Left lung (tissue), 10 donors: ENCODE data around the gene SRD5A2. TPM values are rescaled to one million over a fixed set of nuclear protein-coding genes. Genes with fewer than 3 reads are reported as not detected.

Source experiments
- ATAC-seq: fragments of 200-7000 bp; cut with Tn5 transposase; one replicate; pipeline ENCODE4 v1.9.1; 2020; ENCODE audit warnings: moderate library complexity
- DNase-seq, 4 donors: peaks; one replicate each; pipeline ENCODE4 v3.0.0-alpha.2; 2013 to 2020
- H3K27ac ChIP-seq, 2 donors: fragments of 200-600 bp; sonication (generic) in 1 of 2; one replicate each; pipeline versions ENCODE4 v1.5.0 to v1.8.0; 2020 to 2021
- H3K27me3 ChIP-seq, 2 donors: fragments of 200-600 bp; sonication (generic) in 1 of 2; one replicate each; pipeline versions ENCODE4 v1.5.0 to v1.8.0; 2020 to 2021
- H3K36me3 ChIP-seq, 2 donors: fragments of 200-600 bp; sonication (generic) in 1 of 2; one replicate each; pipeline versions ENCODE4 v1.5.0 to v1.8.0; 2020 to 2021
- H3K4me1 ChIP-seq, 2 donors: fragments of 200-600 bp; one replicate each; pipeline ENCODE4 v1.8.0; 2021
- H3K4me3 ChIP-seq, 2 donors: fragments of 200-600 bp; sonication (generic) in 1 of 2; one replicate each; pipeline versions ENCODE4 v1.5.0 to v1.8.0; 2020 to 2021; ENCODE audit warnings: mild to moderate bottlenecking in 1 of 2
- H3K9me3 ChIP-seq, 2 donors: fragments of 200-600 bp; sonication (generic) in 1 of 2; one replicate each; pipeline versions ENCODE4 v1.5.0 to v1.8.0; 2020 to 2021
- CTCF ChIP-seq, 2 donors: fragments of 200-600 bp; sonication (generic) in 1 of 2; IDR thresholded peaks; one replicate each; pipeline versions ENCODE4 v1.5.0 to v1.8.0; 2021; ENCODE audit warnings: antibody characterized with exemption in 2 of 2
- intact Hi-C, 2 donors: fragments of 100-400 bp; cut with DNase I; formaldehyde crosslinking; loops; one replicate each; pipeline versions ENCODE4 v1.11.2 to v1.14.2; 2022
- polyA plus RNA-seq, 6 donors: library from polyadenylated mRNA; unstranded; fragments of 120-200 nt; gene quantifications; one replicate each; pipeline ENCODE4 v1.2.1, GENCODE V29; 2013; ENCODE audit not compliant: insufficient read length in 6 of 6
- total RNA-seq, 2 donors: library from RNA; stranded (reverse); fragmentation: NEBNext Ultra II Directional; extraction: Animal tissue kit (Norgen Biotek cat#: 25700); gene quantifications; one replicate each; pipeline ENCODE4 v1.2.1, GENCODE V29; 2021
- donor health status: DM: no; HTN: yes; CAD: no.
- donor health status: DM: no; HTN: no; CAD: no.

SRD5A2 gene
- total and polyA plus RNA-seq, 8 donors = 0.04 to 0.99 (median 0.46) TPM

DNA sequence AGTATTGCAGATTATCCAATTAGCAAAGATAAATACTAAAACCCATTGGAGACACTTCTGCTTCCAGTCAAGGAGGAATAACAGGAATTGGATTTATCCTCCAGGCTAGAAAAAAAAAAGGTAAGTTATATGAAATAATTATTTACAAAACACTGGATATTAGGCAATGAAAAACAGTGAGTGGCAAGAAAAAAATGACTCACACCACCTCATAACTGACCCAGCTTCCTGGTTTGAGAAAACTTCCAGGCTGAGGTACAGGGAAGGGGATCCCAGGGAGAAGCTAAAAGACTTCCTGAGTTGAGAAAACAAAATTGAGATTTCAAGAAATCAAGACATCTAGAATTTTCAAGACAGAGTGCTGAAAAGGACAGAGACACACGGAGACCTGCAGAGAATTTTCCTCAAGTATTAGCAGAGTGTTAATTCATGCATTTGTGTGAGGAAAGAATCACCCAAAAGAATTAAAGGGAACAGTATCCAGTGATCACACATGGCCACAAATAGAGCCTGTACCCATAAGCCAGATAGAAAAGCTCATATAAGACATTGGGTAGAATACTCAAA, 17.4 kb downstream of the SRD5A2 start:
- no peaks in the 10 kb centered on the region for H3K27me3 ChIP-seq
- H3K9me3 ChIP-seq = no peaks in the 10 kb centered on the region
- no peak overlapping the region for H3K4me3 ChIP-seq
- TF ChIP-seq CTCF (IDR thresholded peaks at IDR 0.05) = no peak
- ATAC-seq = no peak
- H3K4me1 ChIP-seq = no peaks in the 10 kb centered on the region
- H3K27ac ChIP-seq = no peak overlapping the region
- DNase-seq = no peak
- intact Hi-C loops = no loop called here
- H3K36me3 ChIP-seq = no peaks in the 10 kb centered on the region

GRCh38 chr2:31561823-31562222, 18.9 kb downstream of the SRD5A2 start:
- Histone ChIP-seq H3K36me3 (no peaks in the 10 kb centered on the region), H3K4me3 (no peak overlapping the region), H3K27ac (no peak overlapping the region), H3K27me3 (no peaks in the 10 kb centered on the region), H3K4me1 (no peaks in the 10 kb centered on the region), H3K9me3 (no peaks in the 10 kb centered on the region)
- no peak for TF ChIP-seq CTCF (IDR thresholded peaks at IDR 0.05)
- ATAC-seq = peak; percentile 39
- intact Hi-C loops = no loop called here
- DNase-seq = no peak

DNA sequence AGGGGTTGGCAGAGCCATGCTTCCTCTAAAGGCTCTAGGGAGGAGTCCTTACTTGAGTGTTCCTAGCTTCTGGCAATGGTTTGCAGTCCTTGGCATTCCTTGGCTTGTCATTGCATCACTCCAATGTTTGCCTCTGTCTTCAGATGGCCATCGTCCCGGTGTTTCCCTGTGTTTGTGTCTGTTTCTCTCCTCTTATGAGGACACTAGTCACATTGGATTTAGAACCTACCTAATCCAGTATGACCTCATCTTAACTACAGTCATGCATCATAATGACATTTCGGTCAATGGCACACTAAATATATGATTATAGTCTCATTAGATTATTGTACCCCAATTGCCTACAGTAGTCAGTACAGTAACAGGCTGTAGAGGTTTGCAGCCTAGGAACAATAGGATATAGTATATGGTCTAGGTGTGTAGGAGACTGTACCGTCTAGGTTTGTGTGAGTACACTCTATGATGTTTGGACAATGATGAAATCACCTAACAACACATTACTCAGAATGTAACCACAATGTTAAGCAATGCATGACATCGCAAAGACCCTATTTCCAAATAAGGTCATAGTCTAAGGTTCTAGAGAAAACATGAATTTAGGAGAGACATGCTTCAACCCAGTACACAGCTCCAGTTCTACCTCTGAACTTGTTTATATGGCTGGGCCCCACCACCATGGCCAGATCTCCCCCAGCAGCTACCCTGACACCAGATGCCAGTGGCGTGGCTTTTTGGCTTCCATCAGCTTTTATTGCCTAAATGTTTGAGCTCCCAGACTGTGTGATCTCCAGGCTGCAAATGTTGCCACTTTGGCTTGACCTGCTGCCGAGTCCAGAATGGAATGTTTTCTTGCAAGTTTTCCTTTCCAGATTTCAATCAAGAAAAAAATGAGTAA, 22.1 kb downstream of the SRD5A2 start:
- Histone ChIP-seq H3K27ac (no peak overlapping the region), H3K9me3 (peaks cover 0 to 18% of the 10 kb centered on the region in 2 donors), H3K4me1 (no peaks in the 10 kb centered on the region), H3K27me3 (no peaks in the 10 kb centered on the region), H3K4me3 (no peak overlapping the region), H3K36me3 (no peaks in the 10 kb centered on the region)
- ATAC-seq (peak; percentile 82), DNase-seq (peak in 2 of 4 donors; percentile 9 to 32)
- no peak for TF ChIP-seq CTCF (IDR thresholded peaks at IDR 0.05)
- intact Hi-C loops = no loop called here

GRCh38 chr2:31556940-31557339, 23.8 kb downstream of the SRD5A2 start:
- Histone ChIP-seq H3K27me3 (no peaks in the 10 kb centered on the region), H3K9me3 (peaks cover 0 to 32% of the 10 kb centered on the region in 2 donors), H3K36me3 (no peaks in the 10 kb centered on the region), H3K27ac (no peak overlapping the region), H3K4me1 (no peaks in the 10 kb centered on the region), H3K4me3 (no peak overlapping the region)
- TF ChIP-seq CTCF (IDR thresholded peaks at IDR 0.05) = no peak
- intact Hi-C loops = no loop called here
- no peak for DNase-seq
- no peak for ATAC-seq

DNA sequence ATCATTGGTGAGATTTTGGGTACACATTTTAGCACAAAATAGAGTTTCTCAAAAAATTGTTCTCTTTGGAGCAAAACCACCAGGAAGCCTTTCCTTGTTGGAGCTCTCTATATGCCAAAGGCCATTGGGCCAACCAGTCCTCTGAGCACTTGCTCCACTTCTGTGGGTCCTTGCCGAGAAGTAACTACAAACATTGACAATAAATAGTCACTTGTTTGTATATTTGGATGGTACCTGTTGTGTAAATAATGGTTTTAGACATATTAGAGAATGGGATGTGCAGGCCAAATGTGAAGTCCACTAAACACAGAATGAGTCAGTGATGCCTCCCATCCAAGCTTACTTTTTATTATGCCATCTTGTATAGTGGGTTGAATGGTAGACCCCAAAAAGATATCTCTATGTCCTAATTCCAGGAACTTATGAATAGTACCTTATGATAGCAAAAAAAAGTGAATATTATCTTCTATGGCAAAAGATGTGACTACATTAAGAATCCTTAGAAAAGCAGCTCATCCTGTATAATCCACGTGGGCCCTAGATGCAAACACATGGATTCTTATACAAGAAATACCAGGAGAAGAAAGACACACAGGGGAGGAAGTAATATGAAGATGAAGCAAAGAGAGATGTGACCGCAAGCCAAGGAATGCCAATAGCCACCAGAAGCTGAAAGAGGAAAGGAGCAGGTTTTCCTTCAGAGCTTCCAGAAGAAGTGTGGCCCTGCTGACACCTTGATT, 24.6 kb downstream of the SRD5A2 start:
- Histone ChIP-seq H3K27me3 (no peaks in the 10 kb centered on the region), H3K4me3 (no peak overlapping the region), H3K4me1 (no peaks in the 10 kb centered on the region), H3K9me3 (peaks cover 0 to 36% of the 10 kb centered on the region in 2 donors), H3K36me3 (no peaks in the 10 kb centered on the region), H3K27ac (no peak overlapping the region)
- DNase-seq = no peak
- intact Hi-C loops = no loop called here
- ATAC-seq = no peak
- no peak for TF ChIP-seq CTCF (IDR thresholded peaks at IDR 0.05)
